Tibial nerve (tissue), 4 donors: Measurements from ENCODE around the gene PHF2.

Source experiments
- CTCF ChIP-seq, 5 experiments: fragments of 200-600 bp in 3 of 5; fragments of 450-650 bp in 2 of 5; sonication (generic) in 3 of 5; IDR thresholded peaks; one replicate each; pipeline ENCODE4 v1.5.1; 2016 to 2019; ENCODE audit warnings: antibody characterized with exemption in 5 of 5, mild to moderate bottlenecking in 3 of 5, moderate library complexity in 2 of 5
- EP300 ChIP-seq, 2 donors: sonication (generic); formaldehyde crosslinking; IDR thresholded peaks; one replicate each; pipeline ENCODE4 v1.6.1; 2017; ENCODE audit warnings: antibody characterized with exemption in 2 of 2, mild to moderate bottlenecking in 1 of 2
- POLR2A ChIP-seq, 2 donors: fragments of 450-650 bp; IDR thresholded peaks; one replicate each; pipeline ENCODE4 v1.6.1; 2017; ENCODE audit warnings: antibody characterized with exemption in 2 of 2, mild to moderate bottlenecking in 2 of 2, moderate library complexity in 2 of 2

- TF ChIP-seq POLR2A (IDR thresholded peaks at IDR 0.05) (no peak), CTCF (IDR thresholded peaks at IDR 0.05) (no peak), EP300 (IDR thresholded peaks at IDR 0.05) (no peak)
Measured at GRCh38 chr9:93677641-93678136, 101.3 kb downstream of the PHF2 start.
